Fibroblast of skin of back (primary cell): Measurements from ENCODE around the gene NBPF1.
"Not testable (repeated sequence)": the region's sequence is repeated elsewhere in the genome, so short reads cannot be mapped to it uniquely, and the experiment has no call there.

Source experiments
- DNase-seq: peaks from one replicate; pipeline ENCODE4 v3.0.0-alpha.2; 2013

Gene NBPF1

DNA sequence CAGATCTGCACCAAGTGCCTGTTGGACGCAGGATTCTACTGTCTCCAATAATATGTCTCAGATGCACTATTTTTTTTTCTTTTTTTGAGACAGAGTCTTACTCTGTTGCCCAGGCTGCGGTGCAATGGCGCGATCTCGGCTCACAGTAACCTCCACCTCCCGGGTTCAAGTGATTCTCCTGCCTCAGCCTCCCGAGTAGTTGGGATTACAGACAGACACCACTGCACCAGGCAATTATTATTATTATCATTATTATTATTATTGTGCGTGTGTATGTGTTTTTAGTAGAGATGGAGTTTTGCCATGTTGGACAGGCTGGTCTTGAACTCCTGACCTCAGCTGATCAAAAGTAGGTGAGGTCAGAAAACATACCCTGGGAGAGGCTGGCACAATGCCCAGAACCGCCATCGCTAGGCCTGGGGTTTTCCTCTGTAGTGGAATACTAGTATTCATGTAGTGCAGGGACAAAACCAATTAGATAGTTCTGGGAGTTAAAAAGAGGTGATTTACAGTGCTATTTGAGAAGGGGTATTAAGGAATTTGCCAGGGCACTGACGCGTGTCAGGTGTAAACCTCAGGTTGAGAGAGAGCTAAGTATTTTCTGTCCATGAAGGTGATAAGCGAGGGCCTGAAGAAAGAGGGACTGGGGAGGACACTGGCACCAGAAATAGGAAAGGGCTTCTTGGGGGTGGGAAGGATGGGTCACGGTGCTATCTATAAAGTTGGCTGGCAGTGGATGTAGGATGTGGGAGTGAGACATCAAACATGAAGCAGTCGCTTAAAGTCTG, 100.5 kb downstream of the NBPF1 start:
- not testable (repeated sequence) for DNase-seq
